22Rv1 (cell line): ENCODE measurements around the gene SIAE.

Experiments used
- CTCF ChIP-seq: fragments of 450-650 bp; IDR thresholded peaks from 2 replicates; pipeline ENCODE4 v1.5.1; 2017; ENCODE audit warnings: mild to moderate bottlenecking
- ZFX ChIP-seq: fragments of 450-650 bp; IDR thresholded peaks from 2 replicates; pipeline ENCODE4 v1.6.1; 2017; ENCODE audit warnings: antibody characterized with exemption, borderline replicate concordance

- TF ChIP-seq CTCF, result peak; percentile 91
- TF ChIP-seq ZFX, result no peak
These were observed 4.3 kb downstream of the SIAE start for GRCh38 chr11:124669193-124669592.
